COLO668 (cell line): ENCODE results near the gene OR4N5.
"Not testable (repeated sequence)": the region's sequence is repeated elsewhere in the genome, so short reads cannot be mapped to it uniquely, and the experiment has no call there.

Source experiments
- DNase-seq: peaks from one replicate; lab custom pipeline; 2025; ENCODE audit not compliant: unreplicated experiment; lab: John Stamatoyannopoulos, UW

The OR4N5 gene, protein sequence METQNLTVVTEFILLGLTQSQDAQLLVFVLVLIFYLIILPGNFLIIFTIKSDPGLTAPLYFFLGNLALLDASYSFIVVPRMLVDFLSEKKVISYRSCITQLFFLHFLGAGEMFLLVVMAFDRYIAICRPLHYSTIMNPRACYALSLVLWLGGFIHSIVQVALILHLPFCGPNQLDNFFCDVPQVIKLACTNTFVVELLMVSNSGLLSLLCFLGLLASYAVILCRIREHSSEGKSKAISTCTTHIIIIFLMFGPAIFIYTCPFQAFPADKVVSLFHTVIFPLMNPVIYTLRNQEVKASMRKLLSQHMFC

GRCh38 chr14:20138520-20138919 is at the start of gene OR4N5:
Gene OR4N5 (plus strand): TSS chr14:20138820. CDS start chr14:20143736, 4,916 bp downstream.
- DNase-seq: no peak

DNA sequence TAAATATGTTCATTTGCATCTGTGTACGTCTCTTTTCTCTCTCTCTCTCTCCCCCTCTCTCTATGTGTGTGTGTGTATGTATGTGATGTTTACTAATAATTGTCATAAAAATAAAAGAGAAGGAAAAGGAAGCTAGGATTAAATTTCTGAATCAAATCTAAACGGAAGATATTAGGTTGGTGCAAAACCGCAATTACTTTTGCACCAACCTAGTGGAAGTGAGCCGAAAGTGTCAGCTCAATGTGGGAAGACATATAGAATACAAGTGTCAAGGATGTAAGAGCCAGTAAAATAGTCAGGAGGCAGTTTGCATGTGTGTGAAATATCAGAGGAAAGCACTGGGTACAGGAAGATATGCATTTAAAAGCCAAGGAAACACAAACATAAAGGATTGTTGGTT is 46.6 kb upstream of the OR4N5 start:
- no peak for DNase-seq

- no peak for DNase-seq
These were observed 45.2 kb upstream of the OR4N5 start for GRCh38 chr14:20093442-20093841.

- not testable (repeated sequence) for DNase-seq
These were observed 39.5 kb upstream of the OR4N5 start for GRCh38 chr14:20098926-20099770.

DNA sequence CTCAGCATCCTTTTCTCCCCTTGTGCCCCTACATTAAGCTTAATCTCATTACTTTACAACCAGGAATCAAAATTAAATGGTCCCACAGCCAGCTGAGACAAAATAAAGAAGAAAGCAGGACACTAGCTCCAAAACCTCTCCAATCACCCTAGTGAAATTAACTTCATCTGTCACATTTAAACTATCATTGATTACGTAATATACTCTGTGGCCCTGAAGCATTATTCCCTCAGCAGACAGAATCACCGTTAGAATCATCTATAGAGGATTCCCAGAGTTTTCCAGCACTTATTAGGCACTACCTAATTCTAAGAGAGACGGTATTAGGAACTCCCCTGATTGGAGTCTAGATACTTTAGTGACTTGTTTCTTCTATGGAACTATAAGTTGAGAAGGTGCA is 28.2 kb upstream of the OR4N5 start, which contains the start of gene OR4K17:
OR4K17 (plus strand) TSS at position 302 of the 400 bp plus-strand sequence. CDS start 6,761 bp downstream, outside the sequence.
- DNase-seq: no peak

DNA sequence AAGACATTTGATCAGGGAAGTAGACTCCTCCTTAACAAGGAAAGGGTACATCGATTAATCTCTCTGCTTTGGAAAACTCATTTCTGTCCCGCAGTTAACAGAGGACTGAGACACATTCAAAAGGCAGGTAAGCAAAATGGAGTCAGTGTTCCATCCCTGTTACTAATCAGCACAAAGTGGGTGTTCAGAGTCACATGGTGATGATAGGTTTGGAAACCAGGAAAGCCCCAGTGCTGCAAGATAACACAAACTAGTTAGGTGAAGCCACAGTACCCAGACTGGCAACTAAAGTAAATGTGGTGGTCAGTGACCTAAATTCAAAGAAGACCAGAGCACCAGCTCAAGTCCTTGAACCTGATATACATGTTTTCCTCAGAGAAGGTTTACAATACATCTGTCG is 26.3 kb upstream of the OR4N5 start:
- no peak for DNase-seq

GRCh38 chr14:20116748-20117147 is 21.9 kb upstream of the OR4N5 start:
- DNase-seq: no peak

DNA sequence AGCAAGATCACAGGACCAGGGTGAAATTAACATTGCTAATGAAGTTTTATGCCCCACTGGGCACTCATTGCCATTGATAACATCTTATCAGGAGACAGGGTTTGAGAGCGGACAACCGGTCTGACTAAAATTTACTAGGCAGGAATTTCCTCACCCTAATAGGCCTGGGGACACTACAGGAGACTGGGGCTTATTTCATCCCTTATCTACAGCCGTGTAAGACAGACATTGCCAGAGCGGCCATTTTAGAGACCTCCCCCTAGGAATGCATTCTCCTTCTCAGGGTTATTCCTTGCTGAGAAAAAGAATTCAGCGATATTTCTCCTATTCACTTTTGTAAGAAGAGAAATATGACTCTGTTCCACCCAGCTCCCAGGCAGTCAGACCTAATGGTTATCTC is 19.8 kb upstream of the OR4N5 start:
- DNase-seq: no peak

DNA sequence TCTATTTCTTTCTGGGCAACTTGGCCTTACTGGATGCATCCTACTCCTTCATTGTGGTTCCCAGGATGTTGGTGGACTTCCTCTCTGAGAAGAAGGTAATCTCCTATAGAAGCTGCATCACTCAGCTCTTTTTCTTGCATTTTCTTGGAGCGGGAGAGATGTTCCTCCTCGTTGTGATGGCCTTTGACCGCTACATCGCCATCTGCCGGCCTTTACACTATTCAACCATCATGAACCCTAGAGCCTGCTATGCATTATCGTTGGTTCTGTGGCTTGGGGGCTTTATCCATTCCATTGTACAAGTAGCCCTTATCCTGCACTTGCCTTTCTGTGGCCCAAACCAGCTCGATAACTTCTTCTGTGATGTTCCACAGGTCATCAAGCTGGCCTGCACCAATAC is 5.3 kb downstream of the OR4N5 start:
- no peak for DNase-seq

GRCh38 chr14:20144820-20145219 is 6.2 kb downstream of the OR4N5 start:
- no peak for DNase-seq

DNA sequence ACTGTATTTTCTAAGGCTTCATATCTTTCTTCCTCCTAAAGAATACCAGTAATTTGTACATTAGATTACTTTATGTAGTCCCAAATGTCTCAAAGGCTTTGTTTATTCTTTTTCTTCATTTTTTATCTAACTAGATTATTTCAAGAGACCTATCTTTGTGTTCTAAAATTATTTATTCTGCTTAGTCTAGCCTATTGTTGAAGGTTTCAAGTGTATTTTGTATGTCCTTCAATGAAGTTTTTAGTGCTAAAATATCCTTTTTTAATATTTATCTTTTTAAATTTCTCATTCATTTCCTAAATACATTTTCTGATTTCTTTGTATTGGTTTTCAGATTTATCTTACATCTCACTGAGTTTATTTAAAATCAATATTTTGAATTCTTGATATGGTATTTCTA is 25.8 kb downstream of the OR4N5 start:
- no peak for DNase-seq

GRCh38 chr14:20167091-20167490 is 28.5 kb downstream of the OR4N5 start:
- DNase-seq: no peak

DNA sequence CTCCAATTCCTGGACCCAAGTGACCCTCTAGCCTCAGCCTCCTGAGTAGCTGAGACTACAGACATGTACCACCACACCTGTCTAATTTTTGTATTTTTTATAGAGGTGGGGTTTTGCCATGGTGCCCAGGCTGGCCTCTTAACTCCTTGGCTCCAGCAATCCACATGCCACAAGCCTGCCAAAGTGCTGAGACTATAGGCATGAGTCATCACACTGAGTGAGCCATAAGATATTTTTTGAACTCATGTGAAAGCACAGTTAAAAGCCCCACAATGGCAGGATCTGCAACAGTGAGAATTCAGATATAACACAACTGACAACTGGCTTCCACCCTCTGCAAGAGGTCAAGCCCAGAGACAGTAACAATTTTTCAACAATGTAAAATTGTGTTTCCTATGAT is 31.2 kb downstream of the OR4N5 start:
- not testable (repeated sequence) for DNase-seq

DNA sequence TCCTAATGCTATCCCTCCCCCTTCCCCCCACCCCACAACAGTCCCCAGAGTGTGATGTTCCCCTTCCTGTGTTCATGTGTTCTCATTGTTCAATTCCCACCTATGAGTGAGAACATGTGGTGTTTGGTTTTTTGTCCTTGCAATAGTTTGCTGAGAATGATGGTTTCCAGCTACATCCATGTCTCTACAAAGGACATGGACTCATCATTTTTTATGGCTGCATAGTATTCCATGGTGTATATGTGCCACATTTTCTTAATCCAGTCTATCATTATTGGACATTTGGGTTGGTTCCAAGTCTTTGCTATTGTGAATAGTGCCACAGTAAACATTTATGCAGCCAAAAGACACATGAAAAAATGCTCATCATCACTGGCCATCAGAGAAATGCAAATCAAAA is 35.6 kb downstream of the OR4N5 start:
- not testable (repeated sequence) for DNase-seq

DNA sequence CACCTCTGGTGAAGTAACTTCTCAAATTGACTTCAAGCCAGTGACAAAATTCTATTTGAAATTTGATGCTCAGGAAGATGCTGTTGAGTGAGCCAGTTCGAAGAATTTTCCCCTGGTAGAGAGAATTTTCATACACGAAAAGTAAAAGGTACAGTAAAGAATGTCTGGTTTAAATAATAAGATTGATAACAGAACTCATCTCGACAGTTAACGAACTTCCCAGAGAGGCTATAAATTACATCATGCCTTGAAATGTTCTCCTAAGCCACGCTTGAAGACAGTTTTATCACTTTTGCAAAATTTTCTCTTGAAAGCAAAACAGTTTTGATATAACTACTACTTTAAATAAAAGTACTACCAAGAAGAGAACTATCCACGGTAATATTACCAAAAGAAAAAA is 37.7 kb downstream of the OR4N5 start:
- no peak for DNase-seq

- DNase-seq: no peak
These were observed 38.9 kb downstream of the OR4N5 start for GRCh38 chr14:20177433-20177974.

GRCh38 chr14:20179218-20179617 is 40.6 kb downstream of the OR4N5 start:
- no peak for DNase-seq

GRCh38 chr14:20179880-20180279 is 41.3 kb downstream of the OR4N5 start:
- no peak for DNase-seq

GRCh38 chr14:20180486-20180885 is 41.9 kb downstream of the OR4N5 start:
- DNase-seq: no peak

DNA sequence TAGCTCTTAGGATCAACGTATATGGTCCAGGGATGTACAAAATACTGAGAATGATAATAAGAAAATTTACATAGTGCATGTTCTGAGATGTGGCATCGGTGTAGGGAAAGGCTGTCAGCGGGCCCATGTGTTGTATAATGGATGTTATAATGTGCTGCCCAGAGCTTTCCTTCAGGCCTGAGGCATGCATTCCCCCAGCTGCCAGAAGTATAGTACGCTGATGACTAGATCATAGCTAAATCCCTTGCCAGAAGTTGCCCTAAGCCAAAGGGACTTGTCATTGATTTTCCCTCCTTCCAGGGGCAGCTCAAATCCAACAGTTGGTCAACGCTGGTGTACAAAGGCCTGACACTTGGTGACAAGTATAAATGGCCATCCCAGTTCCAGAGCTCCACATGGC is 45.6 kb downstream of the OR4N5 start:
- DNase-seq: no peak

DNA sequence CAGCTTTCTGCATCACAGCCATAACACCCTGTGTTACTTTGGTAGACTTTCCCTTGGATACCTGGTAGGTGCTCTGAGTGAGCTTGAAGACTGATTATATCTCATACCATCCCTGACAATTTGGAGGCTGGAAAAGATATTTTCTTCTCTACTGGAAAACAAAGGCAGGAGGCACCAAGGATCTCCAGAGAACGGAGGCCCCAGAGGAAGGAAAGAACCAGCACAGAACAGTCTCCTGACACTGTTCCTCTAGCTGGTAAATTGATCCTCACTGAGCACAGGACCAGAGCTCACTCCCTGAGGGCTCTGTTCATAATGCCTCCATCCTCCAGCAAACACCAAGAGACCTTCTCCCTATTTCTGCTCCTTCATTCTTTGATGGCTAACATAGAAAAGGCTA is 52.0 kb downstream of the OR4N5 start, which contains the start of gene OR11G2:
OR11G2 (plus strand) TSS at position 301 of the 400 bp plus-strand sequence. CDS start 6,542 bp downstream, outside the sequence.
- DNase-seq: no peak

DNA sequence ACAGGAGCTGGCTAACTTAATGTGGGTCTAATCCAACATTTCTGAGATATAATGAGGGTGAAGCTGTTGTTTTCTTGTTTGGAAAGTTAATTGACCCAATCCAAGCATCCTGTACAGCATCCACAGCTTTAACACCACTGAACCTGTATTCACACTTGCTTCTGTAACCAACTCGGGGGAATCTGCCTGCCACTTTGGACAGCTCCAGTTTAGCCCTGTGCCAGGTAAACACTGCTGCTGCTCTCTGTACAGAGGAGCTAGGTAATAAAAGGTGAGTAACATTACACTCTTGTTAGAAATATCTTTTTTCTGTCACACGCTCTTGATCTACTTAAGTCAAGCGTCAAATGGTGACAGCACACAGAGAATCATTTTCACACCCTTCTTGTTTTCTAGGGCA is 52.8 kb downstream of the OR4N5 start:
- DNase-seq: no peak
